Right cardiac atrium (tissue), 5 donors: ENCODE data around the gene GADD45A. TPM values are rescaled to one million over a fixed set of nuclear protein-coding genes. Genes with fewer than 3 reads are reported as not detected.

Experiments
- ATAC-seq, 2 donors: fragments of 200-7000 bp; cut with Tn5 transposase; one replicate each; pipeline versions ENCODE4 v1.8.0 to v1.9.1; 2020; ENCODE audit warnings: moderate library complexity in 2 of 2, mild to moderate bottlenecking in 1 of 2
- DNase-seq, 3 donors: peaks; one replicate each; pipeline ENCODE4 v3.0.0-alpha.2; 2020
- H3K27ac ChIP-seq: one replicate; pipeline ENCODE4 v1.5.1; 2013; ENCODE audit warnings: mild to moderate bottlenecking, low read length, control low read depth, moderate library complexity
- H3K27me3 ChIP-seq: one replicate; pipeline ENCODE4 v1.6.1; 2013; ENCODE audit not compliant: control insufficient read depth, insufficient read depth
- H3K4me1 ChIP-seq: one replicate; pipeline ENCODE4 v1.6.1; 2013; ENCODE audit warnings: low read length; ENCODE audit not compliant: control insufficient read depth, insufficient read depth
- H3K4me3 ChIP-seq: one replicate; pipeline ENCODE4 v1.5.1; 2013; ENCODE audit warnings: low read length, control low read depth
- H3K9me3 ChIP-seq: one replicate; pipeline ENCODE4 v1.6.1; 2013; ENCODE audit warnings: low read length; ENCODE audit not compliant: control insufficient read depth
- WGBS: extraction: QIAGEN DNeasy Blood & Tissue Kit; methylation state at CpG from one replicate; pipeline ENCODE4 v1.1.7; 2013; 5-methylcytosine and 5-hydroxymethylcytosine counted together
- intact Hi-C, 4 donors: fragments of 100-400 bp; cut with DNase I; formaldehyde crosslinking; loops; one replicate each; pipeline versions ENCODE4 v1.11.0 to v1.14.0; 2022 to 2023
- polyA plus RNA-seq: library from polyadenylated mRNA; stranded (reverse); fragments of 200-250 nt; gene quantifications from one replicate; pipeline ENCODE4 v1.2.3, GENCODE V29; 2013
- total RNA-seq, 4 donors: library from RNA; stranded (reverse); fragmentation: NEBNext Ultra II Directional; extraction: Animal tissue kit (Norgen Biotek cat#: 25700); gene quantifications; one replicate each; pipeline ENCODE4 v1.2.1, GENCODE V29; 2021
- donor health status: healthy with polysubstance abuse.
- donor health status: DM: no; HTN: yes; CAD: no.
- donor health status: DM: no; HTN: no; CAD: no.
- donor health status: DM: no; HTN: yes; CAD: no; lungs with severe emphysema.
- donor health status: DM: yes; HTN: yes; CAD: no.

The GADD45A gene
- total and polyA plus RNA-seq, 5 donors, result 10.5 to 24.6 (median 18.2) TPM

DNA sequence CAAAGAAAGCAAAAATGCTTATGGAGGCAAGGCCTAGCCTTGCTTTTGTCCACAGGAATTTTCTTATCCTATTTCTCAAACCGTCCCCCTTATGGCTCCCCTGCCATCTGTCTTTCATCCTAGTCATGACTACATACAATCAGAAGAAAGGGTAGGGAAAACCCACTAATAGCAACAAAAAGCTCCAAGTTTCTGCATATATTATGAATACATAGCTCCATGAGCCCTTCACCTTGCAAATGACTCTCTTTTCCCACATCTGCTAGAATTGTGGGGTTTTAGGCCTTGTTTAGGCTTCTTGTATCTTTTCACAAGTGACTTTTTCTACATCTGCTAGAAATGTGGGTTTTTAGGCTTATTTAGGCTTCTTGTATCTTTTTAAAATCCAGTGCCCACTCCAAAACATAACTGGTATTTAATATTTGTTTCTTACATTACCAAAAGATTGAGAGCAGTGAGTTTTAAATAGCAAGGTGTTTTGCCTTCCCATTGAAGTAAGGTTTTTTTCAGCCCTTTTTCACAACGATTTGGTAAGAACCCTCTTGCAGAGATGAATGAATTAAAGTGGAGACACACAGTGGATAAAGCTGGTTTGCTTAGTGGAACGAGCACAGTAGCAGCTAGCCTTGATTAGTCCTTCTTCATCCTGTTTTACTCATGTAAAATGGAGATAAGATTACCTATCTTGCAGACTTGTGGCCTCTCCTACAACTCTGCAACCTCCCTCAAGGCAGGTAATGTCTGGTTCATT is 4.4 kb downstream of the GADD45A start:
- WGBS, result 69% methylated on average over 3 of the region's 3 CpGs
- H3K9me3 ChIP-seq, result no peaks in the 10 kb centered on the region
- intact Hi-C loops, result loop anchor here in 2 of 4 donors (10.0 kb wide), 4 partner anchors 55 to 155 kb away; no protein-coding TSS in a partner anchor
- peaks cover 2% of the 10 kb centered on the region for H3K4me1 ChIP-seq
- no peak overlapping the region for H3K4me3 ChIP-seq
- no peaks in the 10 kb centered on the region for H3K27me3 ChIP-seq
- ATAC-seq (no peak), DNase-seq (no peak)
- H3K27ac ChIP-seq, result no peak overlapping the region

DNA sequence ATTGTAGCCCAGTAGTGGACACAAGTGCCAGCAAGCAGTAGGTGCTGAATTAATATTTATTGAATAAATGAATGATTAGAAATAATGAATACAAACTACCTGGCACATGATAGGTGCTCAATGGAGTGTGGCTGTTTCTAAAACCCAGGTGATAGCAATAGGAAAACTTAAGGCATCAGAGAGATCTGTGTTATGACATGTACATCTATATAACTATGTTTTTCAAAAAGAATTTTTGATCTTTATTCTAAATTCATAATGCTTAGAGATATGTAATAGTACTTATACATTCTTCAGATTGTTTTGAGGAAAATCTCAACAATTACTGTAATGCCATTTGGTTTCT is 5.0 kb downstream of the GADD45A start:
- intact Hi-C loops, result no loop called here

DNA sequence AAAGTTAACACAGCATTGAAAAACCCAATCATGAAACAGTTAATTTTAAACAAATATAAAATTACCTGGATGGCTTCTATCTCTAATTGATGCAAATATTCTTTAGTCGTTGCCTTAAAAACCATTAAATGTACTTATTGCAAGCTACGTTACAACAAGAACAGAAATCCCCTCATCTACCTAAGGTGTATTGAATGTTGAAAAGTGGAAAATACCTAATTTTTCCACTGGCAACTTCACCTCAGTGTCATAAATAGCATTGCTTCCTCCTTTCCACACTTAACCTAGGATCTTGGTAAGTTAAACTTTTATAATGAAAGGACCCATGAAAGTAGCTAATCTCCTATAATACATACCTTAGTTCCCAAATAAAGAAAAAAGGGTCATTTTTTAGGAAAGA is 5.4 kb downstream of the GADD45A start:
- intact Hi-C loops, result no loop called here
- H3K4me1 ChIP-seq, result peaks cover 2% of the 10 kb centered on the region
- ATAC-seq (no peak), DNase-seq (no peak)
- H3K27me3 ChIP-seq, result no peaks in the 10 kb centered on the region
- H3K4me3 ChIP-seq, result no peak overlapping the region
- 95% methylated on average over 2 of the region's 2 CpGs for WGBS
- H3K27ac ChIP-seq, result no peak overlapping the region
- no peaks in the 10 kb centered on the region for H3K9me3 ChIP-seq

More for the DNA sequence above, 5.0 kb downstream of the GADD45A start:
- no peaks in the 10 kb centered on the region for H3K27me3 ChIP-seq
- H3K4me3 ChIP-seq, result no peak overlapping the region
- H3K4me1 ChIP-seq, result peaks cover 2% of the 10 kb centered on the region
- H3K9me3 ChIP-seq, result no peaks in the 10 kb centered on the region
- DNase-seq (no peak), ATAC-seq (no peak)
- H3K27ac ChIP-seq, result no peak overlapping the region

DNA sequence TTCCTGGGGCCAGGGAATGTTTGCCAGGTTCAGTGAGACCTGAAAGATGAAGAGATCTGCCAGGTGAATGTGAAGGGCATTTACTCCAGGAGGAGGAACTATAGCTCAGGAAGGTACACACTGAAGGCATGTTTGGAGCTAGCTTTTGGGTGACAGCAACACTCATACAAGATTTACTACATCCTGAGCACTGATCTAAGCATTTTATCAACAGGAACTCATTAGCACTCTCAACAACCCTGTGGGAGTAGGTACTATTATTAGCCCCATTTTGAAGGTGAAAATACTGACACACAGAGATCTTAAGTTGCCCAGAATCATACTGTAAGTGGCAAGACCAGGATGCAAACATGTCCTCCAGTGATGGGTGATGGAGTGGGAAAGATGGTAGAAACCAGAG is 6.7 kb downstream of the GADD45A start:
- H3K4me3 ChIP-seq, result no peak overlapping the region
- intact Hi-C loops, result no loop called here
- peaks cover 2% of the 10 kb centered on the region for H3K4me1 ChIP-seq
- no peak for ATAC-seq
- no peak for DNase-seq
- H3K27ac ChIP-seq, result no peak overlapping the region
- no peaks in the 10 kb centered on the region for H3K27me3 ChIP-seq
- no peaks in the 10 kb centered on the region for H3K9me3 ChIP-seq

DNA sequence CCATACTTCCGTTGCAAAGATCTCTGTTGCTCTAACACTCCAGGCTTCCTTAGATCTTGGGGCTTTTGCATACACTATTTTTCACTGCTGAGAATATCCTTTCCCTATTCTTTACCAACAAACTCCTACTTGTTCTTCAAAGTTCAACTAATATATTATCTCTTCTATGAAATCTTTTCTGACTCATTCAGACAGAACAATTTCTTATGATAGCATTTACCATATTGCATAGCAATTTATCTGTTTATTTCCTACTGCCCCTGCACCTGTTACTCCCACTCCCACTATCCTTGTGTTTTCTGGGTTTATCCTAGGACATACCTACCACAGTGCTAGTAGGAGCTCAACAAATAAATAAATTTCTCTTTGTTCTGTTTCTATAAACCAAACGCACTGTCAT is 11.0 kb downstream of the GADD45A start:
- intact Hi-C loops, result no loop called here
- no peaks in the 10 kb centered on the region for H3K9me3 ChIP-seq
- DNase-seq, result no peak
- no peaks in the 10 kb centered on the region for H3K27me3 ChIP-seq
- H3K27ac ChIP-seq, result no peak overlapping the region
- ATAC-seq, result no peak
- WGBS, result 88% methylated on average over 2 of the region's 2 CpGs
- no peaks in the 10 kb centered on the region for H3K4me1 ChIP-seq
- H3K4me3 ChIP-seq, result no peak overlapping the region

DNA sequence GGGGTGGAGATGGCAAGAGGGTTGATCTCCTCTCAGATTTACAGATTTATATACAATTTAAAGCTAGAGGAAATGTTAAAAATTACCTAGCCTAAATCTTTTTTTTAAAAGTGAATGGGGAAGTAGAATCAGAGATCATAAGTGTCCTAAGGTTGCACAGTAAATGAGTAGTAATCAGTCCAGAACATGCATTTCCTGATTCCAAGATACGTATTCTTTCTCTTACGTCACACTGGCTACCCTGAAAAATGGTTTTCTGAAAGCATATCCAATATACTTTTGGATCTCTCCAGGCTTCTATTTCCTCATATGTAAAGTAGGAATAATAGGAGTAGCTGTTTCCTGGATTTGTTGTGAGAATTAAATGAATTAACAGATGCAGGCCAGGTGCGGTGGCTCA is 11.7 kb downstream of the GADD45A start:
- no peak overlapping the region for H3K4me3 ChIP-seq
- no peak overlapping the region for H3K27ac ChIP-seq
- intact Hi-C loops, result no loop called here
- H3K9me3 ChIP-seq, result no peaks in the 10 kb centered on the region
- no peak for DNase-seq
- H3K4me1 ChIP-seq, result no peaks in the 10 kb centered on the region
- H3K27me3 ChIP-seq, result no peaks in the 10 kb centered on the region
- WGBS, result 61% methylated on average over 3 of the region's 3 CpGs
- ATAC-seq, result no peak

DNA sequence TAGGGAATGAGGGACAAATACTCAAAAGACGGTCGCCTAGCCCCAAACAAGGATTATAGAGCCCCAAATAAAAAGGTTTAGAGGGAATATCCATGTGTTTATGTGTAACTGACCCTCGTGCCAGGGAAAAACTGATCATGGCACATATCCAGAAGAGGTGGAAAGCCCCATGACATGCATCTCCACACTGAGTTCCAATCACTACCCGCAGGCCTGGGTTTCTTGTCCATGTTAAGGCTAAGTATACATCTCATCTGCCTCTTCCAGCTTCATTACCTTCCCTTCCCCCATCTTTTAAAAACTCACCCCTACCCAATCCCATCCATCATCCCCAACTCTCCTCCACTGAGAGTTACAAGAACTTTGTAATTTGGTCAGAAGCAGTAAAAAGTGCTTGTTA is 15.2 kb downstream of the GADD45A start:
- Histone ChIP-seq H3K9me3 (no peaks in the 10 kb centered on the region), H3K27ac (no peak overlapping the region), H3K4me1 (no peaks in the 10 kb centered on the region), H3K4me3 (no peak overlapping the region), H3K27me3 (no peaks in the 10 kb centered on the region)
- intact Hi-C loops, result no loop called here
- ATAC-seq (peak in 1 of 2 donors; percentile 12), DNase-seq (no peak)
- 79% methylated on average over 4 of the region's 4 CpGs for WGBS

DNA sequence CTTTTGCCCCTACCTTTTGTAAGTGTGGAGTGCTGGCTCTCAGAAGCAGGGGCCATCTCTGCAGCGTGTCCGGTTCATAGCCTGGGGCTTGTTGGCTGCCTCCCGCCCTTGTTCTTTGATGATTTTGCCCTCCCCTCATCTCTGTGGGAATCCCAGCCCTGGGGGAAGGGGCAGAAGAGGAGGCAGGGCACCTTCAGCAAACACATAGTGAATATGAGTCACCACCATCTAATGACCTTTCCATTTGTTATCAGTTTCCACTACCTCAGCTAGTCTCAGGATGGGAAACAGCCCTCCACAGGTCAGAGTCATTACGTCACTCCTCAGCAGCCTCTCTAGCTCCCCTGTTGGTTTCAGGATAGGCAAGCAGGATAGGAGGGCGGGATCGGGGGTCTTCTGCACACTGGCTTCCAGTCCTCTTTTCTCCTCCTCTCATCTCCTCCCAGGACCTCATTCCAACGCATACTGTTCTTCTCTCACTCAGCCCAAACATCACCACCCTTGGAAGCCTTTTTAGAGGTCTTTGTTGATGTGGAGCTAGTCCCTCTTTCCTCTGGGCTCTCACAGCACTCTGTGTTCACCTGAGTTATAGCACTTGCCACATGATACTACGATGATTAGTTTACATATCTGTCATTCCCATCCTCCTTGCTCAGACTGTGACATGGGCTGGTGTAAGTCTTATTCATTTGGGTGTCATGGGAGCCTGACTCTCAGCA is 15.8 kb downstream of the GADD45A start:
- no peaks in the 10 kb centered on the region for H3K27me3 ChIP-seq
- no peaks in the 10 kb centered on the region for H3K9me3 ChIP-seq
- DNase-seq, result peak in 1 of 3 donors; percentile 32
- H3K4me3 ChIP-seq, result no peak overlapping the region
- ATAC-seq, result peak; percentile 76 to 98
- intact Hi-C loops, result no loop called here
- no peaks in the 10 kb centered on the region for H3K4me1 ChIP-seq
- no peak overlapping the region for H3K27ac ChIP-seq
- WGBS, result 65% methylated on average over 8 of the region's 8 CpGs

DNA sequence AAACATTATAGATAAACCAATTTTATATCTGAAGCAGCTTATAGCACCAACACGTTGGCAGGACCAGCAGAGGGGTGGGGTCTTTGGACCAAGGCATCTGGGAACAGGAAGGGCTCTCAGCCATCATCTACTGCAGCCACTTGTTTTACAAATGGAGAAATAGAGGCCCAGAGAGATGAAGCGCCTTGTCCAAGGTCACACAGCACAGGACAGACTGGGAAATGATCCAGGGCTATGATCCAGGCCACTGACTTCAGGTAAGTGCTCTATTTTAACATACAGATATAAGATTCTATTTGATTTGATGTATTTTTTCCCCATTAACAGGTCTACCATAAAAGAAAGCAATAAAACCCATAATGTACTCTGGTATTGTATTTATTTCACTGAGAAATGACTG is 16.9 kb downstream of the GADD45A start:
- Histone ChIP-seq H3K4me1 (peaks cover 2% of the 10 kb centered on the region), H3K9me3 (no peaks in the 10 kb centered on the region), H3K27me3 (no peaks in the 10 kb centered on the region), H3K27ac (no peak overlapping the region), H3K4me3 (no peak overlapping the region)
- 90% methylated on average over 2 of the region's 2 CpGs for WGBS
- DNase-seq (no peak), ATAC-seq (no peak)
- intact Hi-C loops, result no loop called here

DNA sequence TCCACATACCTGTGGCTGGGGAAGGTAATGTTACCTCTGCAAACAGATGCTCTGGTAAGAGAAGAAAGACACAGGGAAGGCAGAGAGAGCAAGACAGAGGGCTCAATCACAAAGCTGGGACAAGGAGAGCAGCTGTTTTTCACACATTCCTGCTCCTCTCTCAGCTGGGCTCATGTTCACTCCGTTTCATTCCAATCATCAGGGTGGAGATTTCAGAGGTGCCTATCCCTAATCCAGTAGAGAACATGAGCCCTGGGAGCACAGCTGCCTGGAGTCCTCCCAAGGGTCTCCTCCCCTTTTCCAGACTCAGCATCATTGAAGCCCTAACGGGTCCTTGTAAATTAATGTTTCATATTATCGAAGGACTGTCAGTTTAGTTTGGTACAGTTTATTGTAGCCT is 19.4 kb downstream of the GADD45A start:
- no peak for DNase-seq
- 88% methylated on average over 3 of the region's 3 CpGs for WGBS
- Histone ChIP-seq H3K27me3 (no peaks in the 10 kb centered on the region), H3K4me3 (no peak overlapping the region), H3K9me3 (no peaks in the 10 kb centered on the region), H3K4me1 (peaks cover 2% of the 10 kb centered on the region), H3K27ac (no peak overlapping the region)
- intact Hi-C loops, result no loop called here
- ATAC-seq, result no peak

DNA sequence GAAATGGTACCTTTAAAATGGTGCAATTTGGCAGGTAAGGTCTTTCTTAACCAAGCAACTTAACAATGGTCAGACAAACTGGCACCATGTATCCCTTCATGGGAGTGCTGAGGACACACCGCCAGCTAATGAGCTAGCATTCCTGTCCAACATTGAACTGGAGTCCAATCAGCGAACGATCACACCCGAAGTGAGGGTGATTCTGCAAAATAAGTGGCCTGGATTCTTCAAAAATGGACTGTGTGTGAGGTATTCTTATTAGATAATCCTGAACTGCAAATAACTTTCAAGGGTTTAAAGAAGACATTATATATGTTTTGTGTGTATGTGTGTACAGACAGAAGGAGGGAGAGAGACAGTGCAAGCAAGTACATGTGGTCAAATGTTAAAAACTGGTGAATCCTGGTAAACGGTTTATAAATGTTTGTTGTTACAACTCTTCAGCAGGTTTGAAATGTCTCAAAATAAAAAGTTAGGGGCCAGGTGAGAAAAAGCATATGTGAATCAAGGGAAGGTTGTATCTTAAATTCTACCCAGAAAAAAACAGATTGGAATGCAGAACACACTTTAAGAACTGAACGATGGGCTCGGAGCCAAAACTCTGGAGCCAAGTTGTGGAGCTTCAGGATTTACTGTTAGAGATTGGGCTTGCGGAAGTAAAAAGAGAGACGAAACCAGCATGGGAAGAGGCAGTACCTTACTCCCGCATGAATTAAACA is 20.9 kb downstream of the GADD45A start:
- ATAC-seq (no peak), DNase-seq (peak; percentile 42 to 74 (median 50))
- Histone ChIP-seq H3K9me3 (no peaks in the 10 kb centered on the region), H3K4me1 (peaks cover 2% of the 10 kb centered on the region), H3K27me3 (no peaks in the 10 kb centered on the region), H3K4me3 (no peak overlapping the region), H3K27ac (no peak overlapping the region)
- intact Hi-C loops, result no loop called here
- WGBS, result 61% methylated on average over 10 of the region's 10 CpGs
